ENCODE data around the gene FLT4.

The FLT4 gene

GRCh38 chr5:180591311-180591887 is 58.0 kb downstream of the FLT4 start, which contains the start of gene SCGB3A1:
SCGB3A1 (minus strand) TSS chr5:180591499; CDS start chr5:180591462, 37 bp downstream.
- peak; percentile 16 for DNase-seq (ENCODE audit: low spot score)

GRCh38 chr5:180590543-180591310 is 58.7 kb downstream of the FLT4 start:
- no peak for DNase-seq (ENCODE audit: low spot score)

GRCh38 chr5:180589771-180590542 is 59.4 kb downstream of the FLT4 start:
- no peak for DNase-seq (ENCODE audit: low spot score)

DNA sequence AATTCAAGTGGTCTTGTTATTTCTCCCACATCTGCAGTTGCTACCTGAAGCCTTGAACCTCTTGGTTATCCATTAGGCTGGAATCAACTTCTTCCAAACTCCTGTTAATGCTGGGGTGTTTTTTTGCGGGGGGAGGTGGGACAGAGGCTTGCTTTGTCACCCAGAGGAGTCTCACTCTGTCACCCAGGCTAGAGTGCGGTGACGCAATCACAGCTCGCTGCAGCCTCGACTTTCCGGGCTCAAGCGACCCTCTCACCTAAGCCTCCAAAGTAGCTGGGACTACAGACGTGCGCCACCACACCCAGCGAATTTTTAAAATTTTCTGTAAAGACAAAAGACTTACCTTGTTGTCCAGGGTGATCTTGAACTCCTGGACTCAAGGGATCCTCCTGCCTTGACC is 62.5 kb downstream of the FLT4 start:
- DNase-seq (ENCODE audit: low spot score), result no peak

DNA sequence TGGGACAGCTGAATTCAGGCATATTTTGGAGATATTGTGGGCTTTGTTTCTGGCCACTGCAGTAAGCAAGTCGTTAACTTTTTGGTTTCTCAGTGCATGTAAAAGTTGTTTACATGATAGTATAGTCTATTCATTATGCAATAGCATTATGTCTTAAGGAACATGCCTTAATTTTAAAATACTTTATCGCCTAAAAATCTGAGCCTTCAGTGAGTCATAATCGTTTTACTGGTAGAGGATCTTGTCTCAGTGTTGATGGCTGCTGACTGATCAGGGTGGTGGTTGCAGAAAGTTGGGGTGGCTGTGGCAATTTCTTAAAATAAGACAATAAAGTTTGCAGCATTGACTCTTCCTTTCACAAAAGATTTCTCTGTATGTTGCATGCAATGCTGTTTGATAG is 63.2 kb downstream of the FLT4 start:
- no peak for DNase-seq (ENCODE audit: low spot score)

DNA sequence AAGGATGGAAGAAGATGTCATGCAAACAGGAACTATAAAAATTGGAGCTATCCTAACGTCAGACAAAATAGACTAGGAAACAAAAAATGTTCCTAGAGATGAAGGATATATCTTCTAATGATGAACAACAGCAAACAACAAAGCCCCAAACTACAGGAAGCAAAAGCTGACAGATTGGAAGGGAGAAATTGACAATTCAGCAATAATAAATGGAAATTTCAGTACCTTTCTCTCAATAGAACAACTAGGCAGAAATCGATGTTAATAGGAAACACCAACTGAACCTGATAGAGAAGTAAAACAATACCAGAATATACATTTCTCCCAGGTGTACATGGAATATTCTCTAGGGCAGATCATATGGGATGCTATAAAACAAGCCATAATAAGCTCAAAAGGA is 65.7 kb downstream of the FLT4 start:
- DNase-seq (ENCODE audit: low spot score), result no peak

DNA sequence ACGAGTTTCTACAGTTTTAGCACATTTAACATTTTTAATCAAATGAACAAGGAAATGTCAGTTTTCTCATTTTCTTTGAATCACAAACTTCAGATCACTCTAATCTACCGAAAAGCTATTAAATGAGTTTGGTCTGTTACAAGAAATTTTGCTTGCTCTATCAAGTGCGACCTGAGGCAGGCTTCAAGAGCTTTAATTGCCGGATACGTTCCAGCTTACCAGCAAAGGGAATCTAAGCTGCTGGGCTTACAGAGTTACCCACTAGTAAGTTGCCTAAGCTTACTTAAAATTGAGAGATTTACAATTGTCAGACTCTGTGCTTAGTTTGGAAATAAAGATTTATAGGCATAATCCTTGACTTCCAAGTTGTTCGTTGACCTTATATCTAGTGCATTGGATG is 68.7 kb downstream of the FLT4 start:
- DNase-seq (ENCODE audit: low spot score), result no peak

DNA sequence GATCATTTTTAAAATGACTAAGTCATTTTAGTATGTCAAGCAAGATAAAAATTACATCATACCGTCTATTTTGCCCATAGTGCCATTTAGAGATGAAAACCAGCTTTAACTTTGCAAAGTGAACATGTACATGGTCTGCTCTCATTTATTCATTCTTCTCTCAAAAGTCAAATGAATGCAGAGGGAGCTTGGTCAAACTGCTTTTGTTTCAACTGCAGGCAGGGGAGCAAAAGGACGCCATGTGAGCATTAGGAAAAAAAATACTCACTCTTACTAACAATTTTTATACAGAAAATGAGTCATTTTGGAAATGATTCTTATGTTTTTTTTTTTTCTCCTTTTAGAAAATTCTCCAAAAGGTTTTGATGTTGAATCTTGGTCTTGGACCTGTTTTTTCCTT is 73.8 kb downstream of the FLT4 start:
- DNase-seq (ENCODE audit: low spot score), result no peak

DNA sequence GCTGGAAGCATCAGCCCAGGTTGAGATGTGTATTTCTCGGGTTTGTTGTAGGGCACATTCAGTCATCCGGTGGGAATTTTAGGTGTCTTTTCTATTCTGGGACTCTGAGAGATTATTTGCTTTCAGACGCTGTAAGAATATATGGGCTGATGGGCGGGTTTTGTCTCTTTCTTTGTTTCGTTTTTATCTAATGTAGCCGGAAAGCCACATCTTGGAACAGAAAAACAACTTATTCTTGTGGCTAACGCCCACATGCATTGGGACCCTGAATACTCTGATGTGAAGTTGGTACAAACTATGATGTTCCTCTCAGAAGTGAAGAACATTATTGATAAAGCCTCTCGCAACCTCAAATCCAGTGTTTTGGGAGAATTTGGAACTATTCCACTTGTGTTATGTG is 80.5 kb downstream of the FLT4 start:
- no peak for DNase-seq (ENCODE audit: low spot score)

DNA sequence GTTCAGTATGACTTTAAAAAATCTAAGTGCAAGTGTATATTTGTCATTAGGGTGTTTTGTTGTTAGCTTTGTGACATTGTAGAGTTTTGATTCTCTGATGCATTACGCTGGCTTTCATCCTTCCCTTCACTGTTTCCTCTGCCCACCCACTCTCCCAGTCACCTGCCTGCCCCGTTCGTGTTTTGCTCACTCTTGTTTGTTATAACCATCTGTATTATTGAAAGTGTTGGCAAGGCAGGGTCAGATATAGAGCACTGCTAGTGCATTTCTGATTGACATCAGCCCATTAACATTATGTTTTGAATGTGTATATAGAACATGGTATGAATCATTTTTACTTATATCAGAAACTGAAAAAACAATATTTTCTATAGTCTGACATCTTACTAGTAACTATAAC is 85.4 kb downstream of the FLT4 start:
- DNase-seq (ENCODE audit: low spot score), result no peak

GRCh38 chr5:180558232-180558631 is 91.2 kb downstream of the FLT4 start:
- DNase-seq (ENCODE audit: low spot score), result no peak

- no peak for DNase-seq (ENCODE audit: low spot score)
Observed at GRCh38 chr5:180557217-180557809, 92.1 kb downstream of the FLT4 start.

DNA sequence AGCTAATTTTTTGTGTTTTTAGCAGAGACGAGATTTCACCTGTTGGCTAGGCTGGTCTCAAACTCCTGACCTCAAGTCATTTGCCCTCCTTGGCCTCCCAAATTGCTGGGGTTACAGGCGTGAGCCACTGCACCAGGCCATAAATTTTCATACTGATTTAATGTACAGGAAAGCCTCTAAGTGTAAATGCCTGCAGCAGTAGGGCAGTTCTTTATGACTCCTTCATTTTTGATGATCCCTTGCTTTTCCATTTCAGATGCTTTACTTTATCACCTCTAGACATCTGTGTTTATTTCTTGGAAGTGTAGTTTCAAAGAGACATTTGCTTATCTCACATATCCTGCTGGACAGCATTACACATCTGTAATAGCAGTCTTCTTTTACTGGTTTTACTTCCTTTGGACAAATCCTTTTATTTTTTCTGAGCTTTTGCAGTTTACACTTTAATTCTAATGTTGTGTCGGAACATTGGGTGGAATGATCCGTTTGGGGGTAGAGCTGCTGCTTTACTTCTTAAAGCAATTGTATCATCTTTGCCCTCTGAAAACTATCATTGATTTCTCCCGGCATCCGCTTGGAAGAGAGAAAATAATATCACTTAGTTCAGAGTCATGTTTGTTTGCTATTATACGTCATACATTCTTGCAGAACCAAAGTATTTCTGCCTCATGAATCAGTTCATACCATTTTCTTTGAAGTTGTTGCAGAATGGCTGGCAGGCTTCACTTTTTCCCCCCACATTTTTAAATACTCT is 94.1 kb downstream of the FLT4 start:
- DNase-seq (ENCODE audit: low spot score), result no peak

DNA sequence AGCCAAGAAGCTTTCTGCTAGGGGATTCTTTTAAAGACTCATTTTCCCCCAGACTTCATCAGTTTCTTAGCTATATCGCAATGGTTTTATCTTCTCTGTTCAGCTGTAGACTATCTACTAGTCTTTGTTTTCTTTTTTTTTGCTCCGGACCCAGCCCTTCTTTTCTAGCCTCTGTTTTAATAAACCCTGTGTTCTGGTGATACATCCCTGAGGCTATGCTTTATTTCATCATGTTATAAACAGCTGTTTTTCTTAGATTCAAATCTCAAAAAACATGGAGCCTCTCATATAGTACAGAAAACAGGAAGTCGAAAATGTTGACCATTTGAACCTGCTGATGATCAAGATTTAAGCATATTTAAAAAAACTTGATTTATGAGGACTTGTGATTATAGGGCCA is 95.9 kb downstream of the FLT4 start:
- no peak for DNase-seq (ENCODE audit: low spot score)

All from kidney capillary endothelial cell (primary cell).